ENCODE results near the gene LAMTOR2. TPM values are rescaled to one million over a fixed set of nuclear protein-coding genes. Genes with fewer than 3 reads are reported as not detected.

Gene LAMTOR2
- total RNA-seq, 1 donor: 16.6 TPM

DNA sequence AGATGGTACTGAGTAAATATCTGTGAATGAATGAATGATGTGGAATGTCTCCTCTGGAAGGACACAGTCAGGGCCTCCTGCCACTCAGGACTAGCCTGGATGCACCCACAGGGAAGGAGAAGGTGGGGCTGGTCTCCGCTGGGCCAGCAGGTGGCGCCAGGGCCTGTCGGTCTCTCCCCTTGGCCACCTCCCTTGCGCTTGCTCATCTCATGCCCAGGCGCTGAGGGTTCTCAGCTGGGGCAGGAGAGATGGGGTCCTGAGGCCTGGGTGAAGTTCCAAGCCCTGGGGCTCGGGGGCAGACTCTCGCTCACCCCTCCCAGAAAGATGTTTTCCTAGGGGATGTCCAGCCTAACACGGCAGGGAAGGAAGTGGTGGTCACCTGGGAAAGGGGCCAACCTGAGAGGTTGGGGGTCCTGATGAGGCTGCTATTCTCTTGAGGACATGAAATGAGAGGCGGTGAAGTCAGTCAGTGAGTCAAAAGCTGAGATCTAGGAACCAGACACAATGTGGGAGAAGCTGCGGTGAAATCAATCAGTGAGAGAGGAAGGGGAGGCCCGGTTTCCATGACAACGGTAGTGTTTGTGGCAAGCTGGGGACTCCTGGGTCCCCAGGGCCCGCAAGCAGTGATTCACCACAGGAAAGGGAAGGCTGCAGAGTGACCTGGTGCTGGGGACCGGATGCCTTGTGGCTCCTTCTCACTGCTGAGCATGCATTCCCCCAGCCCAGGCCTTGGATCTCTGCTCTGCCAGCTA lies 42.2 kb downstream of the LAMTOR2 start:
- Histone ChIP-seq H3K9me3 (ENCODE audit: low read depth, low read length) (no peaks in the 10 kb centered on the region), H3K4me1 (ENCODE audit: insufficient read depth, low read length) (peaks cover 23% of the 10 kb centered on the region), H3K4me3 (ENCODE audit: low read length) (no peak overlapping the region), H3K27me3 (ENCODE audit: insufficient read depth, low read length) (peaks cover 9% of the 10 kb centered on the region)

DNA sequence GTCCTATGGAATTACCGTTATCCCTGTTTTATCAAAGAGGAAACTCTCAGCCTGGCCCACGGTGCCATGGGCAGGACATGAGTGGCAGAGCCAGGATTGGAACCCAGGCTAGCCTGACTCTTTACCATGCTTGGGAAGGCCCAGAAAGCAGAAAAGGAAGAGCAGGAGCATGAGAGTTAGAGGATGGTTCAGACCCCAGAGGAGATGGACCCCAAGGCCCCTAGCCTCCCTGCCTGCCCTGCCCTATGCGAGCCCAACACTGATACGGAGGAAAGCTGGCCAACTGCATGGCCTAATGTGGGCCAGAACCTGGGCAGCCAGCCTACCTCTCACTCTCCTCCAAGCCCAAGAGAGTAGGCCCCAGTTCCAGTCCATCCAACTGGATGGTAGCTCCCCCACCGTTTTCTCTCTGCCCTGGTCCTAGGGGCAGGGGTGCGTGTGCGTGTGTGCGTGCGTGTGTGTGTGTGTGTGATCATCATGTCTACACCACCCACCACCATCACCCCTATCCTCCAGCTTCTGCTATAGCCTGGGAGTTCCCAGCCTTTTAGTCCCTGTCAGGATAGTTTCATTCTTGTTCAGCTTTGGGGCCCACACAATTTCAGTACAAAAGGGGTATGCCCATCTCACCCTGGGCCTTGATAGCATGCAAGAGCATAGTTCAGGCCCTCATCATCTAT lies 43.1 kb downstream of the LAMTOR2 start:
- Histone ChIP-seq H3K9me3 (ENCODE audit: low read depth, low read length) (no peaks in the 10 kb centered on the region), H3K4me3 (ENCODE audit: low read length) (no peak overlapping the region), H3K4me1 (ENCODE audit: insufficient read depth, low read length) (peaks cover 23% of the 10 kb centered on the region), H3K27me3 (ENCODE audit: insufficient read depth, low read length) (peaks cover 9% of the 10 kb centered on the region)

DNA sequence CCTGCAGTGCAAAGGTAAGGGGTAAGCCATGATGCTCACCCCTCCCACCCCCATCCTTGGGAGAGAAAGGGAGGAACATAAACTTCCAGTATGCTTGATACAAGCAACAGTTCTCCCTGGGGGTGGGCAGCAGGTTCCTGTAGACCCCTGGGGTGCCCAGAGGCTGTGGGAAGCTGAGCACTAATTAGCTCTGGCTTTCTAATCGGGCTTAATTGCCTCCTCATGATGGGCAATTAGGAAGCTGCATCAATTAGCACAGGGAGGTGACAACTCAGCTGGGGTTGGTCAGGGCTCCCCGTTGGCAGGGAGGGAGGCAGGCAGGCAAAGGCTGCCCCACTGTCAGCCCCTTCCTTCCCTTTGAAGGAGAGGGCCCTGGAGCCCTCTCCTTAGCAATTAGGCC lies 44.2 kb downstream of the LAMTOR2 start:
- H3K4me1 ChIP-seq (ENCODE audit: insufficient read depth, low read length): peaks cover 35% of the 10 kb centered on the region
- H3K4me3 ChIP-seq (ENCODE audit: low read length): no peak overlapping the region
- no peaks in the 10 kb centered on the region for H3K9me3 ChIP-seq (ENCODE audit: low read depth, low read length)
- peaks cover 6% of the 10 kb centered on the region for H3K27me3 ChIP-seq (ENCODE audit: insufficient read depth, low read length)

DNA sequence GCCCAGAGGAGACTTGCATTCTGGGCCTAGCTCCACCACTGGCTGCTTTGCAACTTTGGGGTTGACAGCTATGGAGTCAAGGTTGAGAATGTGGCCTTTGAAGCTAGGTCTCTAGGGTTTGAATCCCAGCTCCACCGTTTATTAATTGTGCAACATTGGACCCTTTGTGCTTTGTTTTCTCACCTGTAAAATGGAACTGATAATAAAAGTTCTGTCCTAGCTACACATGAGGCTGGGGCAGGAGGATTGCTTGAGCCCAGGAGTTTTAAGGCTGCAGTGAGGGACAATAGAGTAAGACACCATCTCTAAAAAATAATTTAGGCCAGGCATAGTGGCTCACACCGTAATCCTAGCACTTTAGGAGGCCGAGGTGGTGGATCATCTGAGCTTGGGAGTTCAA lies 44.7 kb downstream of the LAMTOR2 start:
- Histone ChIP-seq H3K9me3 (ENCODE audit: low read depth, low read length) (no peaks in the 10 kb centered on the region), H3K4me1 (ENCODE audit: insufficient read depth, low read length) (peaks cover 40% of the 10 kb centered on the region), H3K4me3 (ENCODE audit: low read length) (no peak overlapping the region), H3K27me3 (ENCODE audit: insufficient read depth, low read length) (peaks cover 5% of the 10 kb centered on the region)

DNA sequence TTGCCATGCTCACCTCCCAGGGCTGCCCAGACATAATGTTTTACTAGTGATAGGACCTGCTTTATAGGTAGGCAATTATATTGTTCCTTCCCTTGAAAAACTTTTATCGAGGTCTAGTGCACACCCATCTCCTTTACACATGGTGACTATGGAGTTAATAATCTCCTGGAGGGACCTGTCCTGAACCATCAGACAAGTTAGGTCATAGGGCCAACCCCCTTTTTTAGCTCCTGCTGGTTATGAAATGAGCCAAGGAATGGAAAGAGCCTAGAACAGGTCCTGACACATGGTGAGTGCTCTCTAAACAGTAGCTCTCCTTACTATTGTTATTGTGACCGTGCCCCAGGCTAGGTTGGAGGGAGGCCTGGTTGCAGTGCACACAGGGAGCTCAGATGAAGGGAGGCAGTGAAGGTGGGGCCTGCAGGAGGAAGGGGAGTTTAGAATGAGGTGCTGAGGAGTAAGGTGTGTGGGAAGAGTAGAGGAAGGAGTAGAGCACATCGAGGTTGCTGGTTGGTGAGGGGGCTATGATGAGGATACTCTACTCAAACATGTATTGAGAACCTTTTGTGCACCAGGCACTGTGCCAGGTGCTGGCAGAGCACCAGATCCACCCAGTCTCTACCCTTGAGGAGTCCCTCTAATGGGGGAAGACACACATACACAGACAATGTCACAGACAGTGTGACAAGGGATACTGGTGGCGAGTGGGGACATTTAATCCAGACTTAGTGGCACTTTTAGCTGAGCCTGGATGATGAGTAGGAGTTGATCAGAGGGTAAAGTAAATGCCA lies 45.8 kb downstream of the LAMTOR2 start:
- Histone ChIP-seq H3K9me3 (ENCODE audit: low read depth, low read length) (no peaks in the 10 kb centered on the region), H3K27me3 (ENCODE audit: insufficient read depth, low read length) (peaks cover 5% of the 10 kb centered on the region), H3K4me3 (ENCODE audit: low read length) (no peak overlapping the region), H3K4me1 (ENCODE audit: insufficient read depth, low read length) (peaks cover 51% of the 10 kb centered on the region)

DNA sequence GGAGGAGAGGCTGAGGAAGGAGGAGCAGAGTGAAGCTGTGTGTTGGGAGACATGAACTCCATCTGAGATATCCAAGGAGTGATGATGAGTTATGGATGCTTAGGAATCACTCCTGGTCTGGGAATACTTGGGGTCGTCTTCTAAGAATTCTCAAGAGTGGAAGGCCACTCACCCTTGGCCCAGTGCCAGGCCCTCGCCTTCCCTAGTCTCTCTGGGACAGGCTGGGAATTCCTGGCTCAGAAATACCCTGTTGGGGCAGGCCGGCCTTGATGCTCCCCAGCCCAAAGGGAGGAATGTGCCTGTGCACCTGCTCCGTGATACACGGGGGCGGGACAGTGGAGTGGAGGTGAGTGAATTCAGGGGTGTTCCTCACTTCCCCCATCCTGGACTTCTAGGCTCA lies 47.3 kb downstream of the LAMTOR2 start:
- H3K9me3 ChIP-seq (ENCODE audit: low read depth, low read length): no peaks in the 10 kb centered on the region
- no peak overlapping the region for H3K4me3 ChIP-seq (ENCODE audit: low read length)
- peaks cover 5% of the 10 kb centered on the region for H3K27me3 ChIP-seq (ENCODE audit: insufficient read depth, low read length)
- H3K4me1 ChIP-seq (ENCODE audit: insufficient read depth, low read length): peaks cover 49% of the 10 kb centered on the region

DNA sequence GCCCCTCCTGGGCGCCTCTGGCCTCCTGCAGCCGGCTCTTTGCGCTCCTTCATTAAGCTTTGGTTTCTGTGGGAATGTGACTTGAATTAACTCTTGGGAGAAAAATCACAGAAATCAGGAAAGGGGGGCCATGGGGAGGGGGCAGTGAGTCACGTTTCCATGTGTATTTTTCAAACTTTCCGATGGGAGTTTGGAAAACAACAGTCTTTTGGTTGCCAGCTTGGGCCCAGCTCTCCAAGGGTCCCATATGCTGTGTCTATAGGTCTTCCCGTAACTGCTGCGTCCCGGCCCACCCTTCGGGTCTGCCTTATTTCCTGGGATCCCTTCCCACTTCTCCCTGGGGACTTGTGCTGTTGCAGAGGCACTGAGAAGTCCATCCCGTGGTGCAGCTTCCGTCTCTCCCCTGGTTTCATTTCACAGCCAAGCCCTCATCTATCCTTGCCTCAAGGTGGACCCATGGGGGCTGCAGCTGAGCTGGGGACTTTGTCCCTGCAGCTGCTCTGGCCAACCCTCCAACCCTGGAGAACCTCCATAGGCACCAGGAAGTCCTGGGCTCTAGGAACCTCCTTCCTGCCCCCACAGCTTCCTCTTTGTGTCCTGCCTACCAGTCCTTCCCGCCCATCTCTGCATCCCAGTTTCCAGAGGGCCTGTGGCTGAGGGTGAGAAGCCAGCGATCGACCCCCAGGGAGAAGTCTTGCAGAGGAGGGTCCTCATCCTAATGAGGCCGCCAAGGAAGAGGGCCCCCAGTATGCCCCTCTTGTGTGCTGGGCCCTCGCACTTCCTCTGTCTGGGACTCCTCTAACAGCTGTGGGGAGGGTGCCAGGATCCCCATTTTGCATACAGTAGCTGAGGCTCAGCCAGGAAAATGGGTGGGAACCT lies 48.3 kb downstream of the LAMTOR2 start:
- H3K9me3 ChIP-seq (ENCODE audit: low read depth, low read length): no peaks in the 10 kb centered on the region
- H3K27me3 ChIP-seq (ENCODE audit: insufficient read depth, low read length): peaks cover 11% of the 10 kb centered on the region
- H3K4me3 ChIP-seq (ENCODE audit: low read length): no peak overlapping the region
- H3K4me1 ChIP-seq (ENCODE audit: insufficient read depth, low read length): peaks cover 42% of the 10 kb centered on the region

DNA sequence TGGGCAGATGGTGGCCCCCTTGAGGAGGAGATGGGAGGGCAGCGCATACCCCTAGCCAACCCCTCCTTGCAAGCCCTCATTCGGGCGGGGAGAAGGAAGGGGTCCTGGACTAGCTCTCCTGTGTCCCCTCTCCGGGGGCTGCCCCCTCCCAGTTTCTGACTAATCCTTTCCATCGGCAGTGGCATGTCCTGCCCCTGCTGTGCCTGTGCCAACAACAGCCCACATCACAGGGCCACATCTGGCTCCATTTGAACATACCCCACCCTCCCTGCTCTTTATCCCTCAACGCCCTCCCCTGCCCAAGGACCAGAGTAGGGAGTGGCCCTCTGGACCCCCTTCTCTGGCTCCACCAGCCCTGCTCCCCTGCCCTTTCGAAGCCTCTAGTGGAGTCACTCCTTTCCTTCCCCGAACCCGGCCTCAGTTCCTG lies 49.0 kb downstream of the LAMTOR2 start:
- Histone ChIP-seq H3K27me3 (ENCODE audit: insufficient read depth, low read length) (peaks cover 17% of the 10 kb centered on the region), H3K4me1 (ENCODE audit: insufficient read depth, low read length) (peaks cover 42% of the 10 kb centered on the region), H3K9me3 (ENCODE audit: low read depth, low read length) (no peaks in the 10 kb centered on the region), H3K4me3 (ENCODE audit: low read length) (no peak overlapping the region)

DNA sequence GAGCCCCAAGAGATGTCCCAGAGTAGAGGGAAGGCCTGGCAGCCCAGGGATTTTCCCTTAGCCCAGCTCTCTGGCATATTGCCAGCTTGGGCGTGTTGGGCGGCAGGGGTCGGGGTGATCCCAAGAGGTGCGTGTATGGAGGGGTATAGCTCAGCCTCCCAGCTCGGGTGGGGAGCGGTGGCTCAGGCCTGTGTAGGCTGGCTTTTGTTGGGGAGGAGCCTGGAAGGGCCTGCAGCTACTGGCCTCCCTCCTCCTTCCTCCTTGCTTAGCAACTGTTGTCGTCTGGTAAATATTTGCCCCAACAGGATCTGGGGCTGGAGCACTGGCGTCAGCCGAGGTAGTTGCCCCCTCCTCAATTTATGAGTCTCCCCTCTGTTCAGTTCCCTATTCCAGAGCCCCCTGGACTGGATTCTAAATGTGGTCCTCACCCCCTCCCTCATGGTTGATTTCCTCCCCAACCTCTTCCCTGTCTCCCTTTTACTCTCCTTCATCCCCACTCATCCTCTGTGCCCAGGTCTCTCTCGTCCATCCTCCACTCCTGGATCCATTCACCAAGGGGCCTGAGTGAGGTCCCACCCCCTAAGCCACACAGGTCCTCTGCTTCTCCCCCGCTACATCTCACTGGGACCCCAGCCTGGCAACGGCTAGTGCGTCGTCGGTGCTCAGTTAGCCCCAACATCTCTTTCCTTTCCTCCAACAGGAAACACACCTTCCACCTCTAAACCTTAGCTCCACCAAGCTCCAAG lies 49.7 kb downstream of the LAMTOR2 start:
- H3K4me1 ChIP-seq (ENCODE audit: insufficient read depth, low read length): peaks cover 42% of the 10 kb centered on the region
- H3K9me3 ChIP-seq (ENCODE audit: low read depth, low read length): no peaks in the 10 kb centered on the region
- no peak overlapping the region for H3K4me3 ChIP-seq (ENCODE audit: low read length)
- H3K27me3 ChIP-seq (ENCODE audit: insufficient read depth, low read length): peaks cover 20% of the 10 kb centered on the region

DNA sequence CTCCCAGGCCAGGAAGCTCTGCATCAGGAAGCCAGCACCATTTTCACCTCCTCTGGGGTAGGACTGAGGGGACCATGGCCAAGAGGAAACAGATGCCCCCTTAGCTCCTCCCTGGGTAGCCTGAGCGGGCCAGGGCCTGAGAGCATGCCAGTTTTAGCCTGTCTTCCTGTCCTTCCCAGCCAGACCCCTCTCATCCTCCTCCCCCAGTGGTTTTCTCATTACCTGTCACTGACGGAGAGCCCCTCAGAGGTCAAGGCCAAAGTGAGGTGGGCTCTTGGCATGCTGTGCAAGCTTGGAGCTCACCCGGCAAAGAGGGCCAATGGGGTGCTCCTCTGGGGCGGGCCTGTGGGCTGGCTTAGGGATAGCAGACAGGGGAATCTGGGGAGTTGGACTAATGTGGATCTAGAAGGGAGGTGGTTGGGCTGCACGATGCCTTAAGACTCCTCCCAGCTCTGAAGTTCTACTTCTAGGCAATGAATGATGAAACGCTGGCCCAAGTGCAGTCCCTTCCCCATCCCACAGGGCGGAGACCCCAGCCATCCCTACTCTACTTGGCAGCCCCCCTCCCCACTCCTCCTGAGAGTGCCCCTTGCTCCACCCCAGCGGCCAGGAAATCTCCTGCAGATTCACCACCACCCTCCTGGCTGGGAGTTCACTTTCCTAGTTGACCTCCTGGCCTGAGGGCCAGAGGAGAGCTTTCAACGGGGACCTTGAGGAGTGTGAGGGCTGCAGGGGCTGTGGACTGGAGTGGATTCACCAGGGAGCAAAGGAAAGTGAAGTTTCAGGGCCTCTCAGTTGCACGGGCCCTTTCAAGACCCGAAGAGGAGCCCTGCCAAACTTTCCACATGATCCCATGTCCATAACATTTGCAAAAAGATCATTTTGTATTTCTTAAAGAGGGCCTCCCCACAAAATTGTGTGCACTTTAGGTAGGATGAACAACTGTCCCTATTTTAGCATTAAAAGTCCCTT lies 50.6 kb downstream of the LAMTOR2 start:
- H3K4me1 ChIP-seq (ENCODE audit: insufficient read depth, low read length): peaks cover 42% of the 10 kb centered on the region
- H3K27me3 ChIP-seq (ENCODE audit: insufficient read depth, low read length): peaks cover 20% of the 10 kb centered on the region
- H3K4me3 ChIP-seq (ENCODE audit: low read length): no peak overlapping the region
- no peaks in the 10 kb centered on the region for H3K9me3 ChIP-seq (ENCODE audit: low read depth, low read length)

DNA sequence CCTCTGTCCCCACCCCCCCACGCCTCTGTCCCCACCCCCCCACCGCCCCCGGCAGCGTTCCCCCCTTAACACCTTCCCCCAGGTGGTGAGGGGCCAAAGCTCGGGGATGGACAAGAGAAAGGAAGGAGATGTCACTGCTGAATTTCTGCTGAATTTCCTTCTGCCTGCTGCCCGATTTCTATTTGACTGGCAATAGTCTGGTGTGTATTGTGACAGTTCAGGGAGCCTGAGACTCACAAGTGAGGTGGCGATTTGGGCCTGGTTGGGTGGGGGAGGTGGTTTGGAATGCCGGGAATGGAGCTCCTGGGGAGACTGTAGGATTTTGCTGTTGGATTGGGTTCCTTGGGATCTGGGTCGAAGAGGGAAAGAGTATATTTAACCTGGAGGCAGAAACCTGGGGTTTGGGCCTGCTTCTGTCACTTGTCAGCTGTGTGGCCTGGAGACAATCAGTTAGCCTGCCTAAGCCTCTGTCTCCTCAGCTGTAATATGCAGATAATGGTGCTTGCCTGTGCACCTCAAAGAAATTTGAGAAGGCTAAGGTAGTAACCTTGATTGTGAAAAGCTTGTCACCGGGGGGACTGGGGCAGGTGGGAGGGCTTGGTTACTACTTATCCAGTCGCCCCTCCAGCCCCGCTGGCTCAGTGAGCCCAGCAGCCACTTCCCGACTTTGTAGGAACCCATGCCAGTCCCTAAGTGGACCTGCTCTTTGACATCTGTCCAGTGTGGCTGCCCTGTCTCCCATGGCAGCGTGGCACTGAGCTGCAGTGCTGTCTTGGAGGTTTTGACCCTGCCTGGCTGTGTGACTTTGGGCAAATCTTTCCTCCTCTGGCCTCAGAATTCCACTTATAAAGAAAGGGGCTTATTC lies 52.3 kb downstream of the LAMTOR2 start:
- Histone ChIP-seq H3K9me3 (ENCODE audit: low read depth, low read length) (no peaks in the 10 kb centered on the region), H3K27me3 (ENCODE audit: insufficient read depth, low read length) (peaks cover 22% of the 10 kb centered on the region), H3K4me3 (ENCODE audit: low read length) (no peak overlapping the region), H3K4me1 (ENCODE audit: insufficient read depth, low read length) (peaks cover 42% of the 10 kb centered on the region)

DNA sequence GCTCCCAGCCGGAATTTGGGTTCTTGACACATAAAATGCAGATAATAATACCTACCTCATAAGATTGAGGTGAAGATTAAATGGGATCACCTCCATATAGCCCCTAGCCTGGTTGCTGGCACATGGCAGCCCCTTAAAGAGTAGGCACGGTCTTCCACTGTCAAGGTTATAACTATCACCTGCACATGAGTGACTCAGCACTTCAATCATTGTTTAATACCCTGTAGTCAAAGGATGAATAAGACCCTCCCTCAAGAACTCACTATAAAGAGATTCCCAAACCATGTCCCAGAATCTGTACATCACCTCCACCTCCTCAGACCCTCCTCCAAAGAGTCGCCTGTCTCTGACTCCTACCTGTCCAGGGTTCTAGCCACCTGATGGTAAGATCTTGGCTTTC lies 53.5 kb downstream of the LAMTOR2 start:
- Histone ChIP-seq H3K4me3 (ENCODE audit: low read length) (no peak overlapping the region), H3K4me1 (ENCODE audit: insufficient read depth, low read length) (peaks cover 37% of the 10 kb centered on the region), H3K27me3 (ENCODE audit: insufficient read depth, low read length) (peaks cover 29% of the 10 kb centered on the region), H3K9me3 (ENCODE audit: low read depth, low read length) (no peaks in the 10 kb centered on the region)

Data from mononuclear cell (primary cell).